GM19372 (cell line): ENCODE measurements around the gene LRRTM4.

Experiments used
- ATAC-seq: cut with Tn5 transposase; IDR thresholded peaks from one replicate; pipeline ENCODE4 v1.9.1; 2021; ENCODE audit warnings: mild to moderate bottlenecking, low read depth, moderate library complexity; ENCODE audit not compliant: unreplicated experiment

The LRRTM4 gene

GRCh38 chr2:76938153-76938552 lies 584.0 kb downstream of the LRRTM4 start:
- ATAC-seq = no peak

DNA sequence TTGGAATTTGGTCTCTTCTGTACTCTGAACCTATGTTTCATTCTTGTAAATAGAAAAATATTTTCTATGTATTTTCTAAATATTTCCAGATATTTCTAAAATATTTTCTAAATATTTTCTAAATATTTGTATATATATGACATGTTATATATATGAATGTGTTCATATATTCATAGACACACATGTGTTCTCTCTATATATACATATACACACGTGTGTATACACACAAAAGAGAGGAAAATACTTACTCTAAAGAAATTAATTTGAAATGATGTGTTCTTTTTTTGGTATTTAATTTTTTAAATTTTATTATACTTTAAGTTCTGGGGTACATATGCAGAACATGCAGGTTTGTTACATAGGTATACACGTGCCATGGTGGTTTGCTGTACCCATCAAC lies 589.6 kb downstream of the LRRTM4 start:
- ATAC-seq = no peak

DNA sequence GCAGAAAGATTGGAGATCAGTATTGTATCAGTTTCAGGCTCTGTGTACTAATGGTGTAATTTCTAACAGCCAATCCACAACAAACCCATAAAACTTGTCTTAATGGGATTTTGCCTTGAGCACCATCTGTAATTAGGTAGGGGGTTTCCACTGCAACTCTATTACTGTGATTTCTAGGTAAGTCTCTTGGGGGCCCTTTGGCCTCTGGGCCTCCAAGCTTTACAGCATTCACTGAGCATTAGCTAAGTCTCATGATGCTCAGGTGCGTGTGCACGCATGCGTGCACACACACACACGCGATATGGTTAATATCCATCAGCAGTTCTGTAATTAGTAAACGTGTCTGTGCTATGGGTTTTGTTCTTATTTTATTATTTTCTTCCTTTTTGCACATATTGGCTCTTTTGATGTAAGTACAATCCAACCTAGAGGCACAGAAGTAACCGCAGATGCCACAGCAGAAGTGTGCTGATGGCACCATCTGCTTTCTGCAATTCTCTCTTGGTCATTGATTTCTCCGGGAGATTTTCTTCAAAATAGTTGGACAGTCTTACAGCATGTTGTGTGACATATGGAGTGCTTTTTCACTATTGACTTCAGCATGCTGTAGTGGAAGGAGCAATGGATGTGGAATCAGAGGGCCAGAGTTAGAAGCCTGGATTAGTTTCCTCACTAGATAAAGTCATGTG lies 592.0 kb downstream of the LRRTM4 start:
- ATAC-seq = no peak

GRCh38 chr2:76928026-76928425 lies 594.1 kb downstream of the LRRTM4 start:
- ATAC-seq = no peak

- ATAC-seq = no peak
Measured at GRCh38 chr2:76921006-76921405, 601.2 kb downstream of the LRRTM4 start.

DNA sequence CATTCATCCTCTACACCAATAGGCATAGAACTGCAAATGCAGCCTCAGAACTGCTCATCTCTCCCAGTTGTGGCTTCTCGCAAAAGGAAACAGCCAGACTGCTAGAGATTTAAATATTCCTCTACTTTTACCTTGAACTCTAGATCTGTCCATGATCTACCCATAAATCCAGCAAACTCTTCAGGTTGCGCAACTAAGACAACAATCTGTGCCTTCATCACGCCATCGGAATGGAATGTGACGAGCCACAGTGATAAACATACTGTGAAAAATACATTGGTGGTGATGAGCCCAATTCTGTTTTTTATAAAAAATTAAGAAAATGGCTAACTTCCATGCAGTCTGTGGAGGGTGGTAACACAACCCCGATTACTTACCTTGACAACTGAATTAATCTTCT lies 626.7 kb downstream of the LRRTM4 start:
- no peak for ATAC-seq

GRCh38 chr2:76870581-76870980 lies 651.6 kb downstream of the LRRTM4 start:
- ATAC-seq = no peak

- no peak for ATAC-seq
Measured at GRCh38 chr2:76870011-76870410, 652.2 kb downstream of the LRRTM4 start.

DNA sequence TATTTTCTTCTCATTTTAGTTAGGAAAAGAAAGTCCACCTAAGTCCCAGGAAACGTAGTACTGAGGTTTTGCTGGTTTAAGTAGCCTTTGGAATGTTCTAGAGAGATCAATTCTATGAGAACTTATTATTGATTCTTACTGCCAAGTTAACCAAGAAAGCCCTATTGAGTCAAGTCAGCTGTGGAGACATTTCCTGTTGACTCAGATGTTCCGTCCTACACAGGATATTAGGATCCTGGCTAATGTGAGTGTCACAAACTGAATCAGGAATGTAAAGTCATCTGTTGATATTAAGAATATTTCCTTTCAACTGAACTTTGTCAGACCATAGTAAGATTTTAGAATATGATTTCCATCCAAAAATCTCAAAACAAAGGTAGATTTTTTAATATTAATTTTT lies 654.3 kb downstream of the LRRTM4 start:
- no peak for ATAC-seq

DNA sequence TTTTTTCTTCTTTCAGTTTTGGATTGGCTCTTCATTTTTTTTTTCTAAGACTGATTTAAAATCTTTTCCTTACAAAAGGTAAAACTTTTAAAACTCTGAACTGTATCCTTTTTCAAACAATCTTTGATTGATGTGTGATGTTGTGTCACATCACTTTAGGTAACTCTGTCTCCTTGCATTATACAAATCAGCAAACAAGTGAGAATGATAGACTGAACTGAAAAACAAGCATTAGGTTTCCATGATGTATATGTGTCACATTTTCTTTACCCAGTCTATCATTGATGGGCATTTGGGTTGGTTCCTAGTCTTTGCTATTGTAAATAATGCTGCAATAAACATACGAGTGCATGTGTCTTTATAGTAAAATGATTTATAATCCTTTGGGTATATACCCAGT lies 655.7 kb downstream of the LRRTM4 start:
- no peak for ATAC-seq

GRCh38 chr2:76862901-76863300 lies 659.3 kb downstream of the LRRTM4 start:
- no peak for ATAC-seq

DNA sequence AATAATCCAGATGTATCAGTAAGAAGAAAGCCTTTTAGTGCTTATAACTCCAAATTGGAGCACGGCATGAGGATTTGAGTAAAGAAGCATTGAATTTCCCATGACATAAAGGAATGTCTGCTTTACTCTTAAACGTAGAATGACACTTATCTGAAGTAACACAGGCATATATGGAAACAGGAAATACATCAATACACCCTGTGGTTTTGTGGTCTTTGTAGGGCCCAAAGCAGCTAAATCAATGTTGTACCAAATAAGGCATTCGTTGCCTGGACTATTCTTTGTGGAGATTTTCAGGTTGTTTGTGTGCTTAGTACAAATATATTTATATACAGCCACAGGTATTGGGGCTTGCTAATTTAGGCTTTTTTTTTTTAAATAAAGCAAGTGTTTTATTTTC lies 660.5 kb downstream of the LRRTM4 start:
- ATAC-seq = no peak

- ATAC-seq = no peak
Measured at GRCh38 chr2:76851000-76851399, 671.2 kb downstream of the LRRTM4 start.

DNA sequence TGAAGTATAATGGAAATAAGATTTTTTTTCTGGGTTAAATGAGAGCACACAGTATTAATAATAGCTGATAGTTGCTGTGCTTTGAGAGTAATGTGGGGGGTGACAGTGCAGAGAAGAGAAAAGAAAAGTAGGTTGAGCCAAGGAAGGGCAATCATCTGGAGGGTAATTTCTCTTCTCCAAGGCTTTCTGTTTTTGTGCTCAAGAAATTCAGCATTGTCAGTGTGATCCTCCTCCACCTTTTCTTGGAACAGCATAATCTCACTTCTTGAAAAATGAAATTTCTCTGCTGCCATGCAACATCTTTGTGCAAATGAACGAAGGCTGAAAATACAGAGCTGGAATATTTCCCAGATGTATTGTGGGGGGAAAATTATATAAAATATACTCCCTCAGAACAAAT lies 673.1 kb downstream of the LRRTM4 start:
- ATAC-seq = no peak

- ATAC-seq = no peak
Measured at GRCh38 chr2:76839826-76840225, 682.4 kb downstream of the LRRTM4 start.

DNA sequence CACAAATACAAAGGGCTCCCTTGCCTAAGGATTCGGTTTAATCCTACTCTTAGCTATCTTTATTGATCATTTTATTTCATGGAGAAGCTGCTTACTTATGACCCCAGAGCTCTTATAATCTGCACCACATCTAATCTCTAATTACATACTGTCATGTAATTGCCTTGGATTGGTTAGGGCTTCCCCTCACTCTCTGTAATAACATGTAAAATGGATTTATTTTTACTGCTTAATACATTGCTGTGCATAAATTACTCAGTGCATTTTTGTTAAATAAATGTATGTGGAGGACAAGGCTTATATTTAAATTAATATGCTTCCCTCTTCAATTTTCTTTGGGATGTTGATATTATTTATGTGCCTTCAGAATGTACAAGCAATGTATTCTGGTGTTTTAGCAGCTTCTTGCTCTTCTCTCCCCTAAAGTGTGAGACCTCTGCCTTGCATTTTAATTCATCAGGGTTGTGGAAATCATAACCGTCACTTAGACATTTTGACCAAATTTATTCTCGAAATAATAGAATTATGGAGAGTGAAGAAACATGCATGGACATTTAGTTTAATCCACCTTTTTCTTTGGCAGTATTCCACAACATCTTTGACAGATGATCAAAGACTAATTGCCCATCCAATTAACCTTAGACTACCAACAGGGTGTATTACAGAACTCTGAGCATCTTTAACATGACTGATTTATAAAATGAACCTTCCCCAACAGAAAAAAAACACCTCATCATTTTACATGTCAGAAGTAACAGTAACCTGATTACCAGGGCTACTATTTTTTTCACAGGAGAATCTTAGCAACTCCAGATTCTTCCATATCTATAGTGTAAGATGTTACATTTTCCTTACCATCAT lies 692.6 kb downstream of the LRRTM4 start:
- no peak for ATAC-seq

- no peak for ATAC-seq
Measured at GRCh38 chr2:76826691-76827090, 695.5 kb downstream of the LRRTM4 start.

DNA sequence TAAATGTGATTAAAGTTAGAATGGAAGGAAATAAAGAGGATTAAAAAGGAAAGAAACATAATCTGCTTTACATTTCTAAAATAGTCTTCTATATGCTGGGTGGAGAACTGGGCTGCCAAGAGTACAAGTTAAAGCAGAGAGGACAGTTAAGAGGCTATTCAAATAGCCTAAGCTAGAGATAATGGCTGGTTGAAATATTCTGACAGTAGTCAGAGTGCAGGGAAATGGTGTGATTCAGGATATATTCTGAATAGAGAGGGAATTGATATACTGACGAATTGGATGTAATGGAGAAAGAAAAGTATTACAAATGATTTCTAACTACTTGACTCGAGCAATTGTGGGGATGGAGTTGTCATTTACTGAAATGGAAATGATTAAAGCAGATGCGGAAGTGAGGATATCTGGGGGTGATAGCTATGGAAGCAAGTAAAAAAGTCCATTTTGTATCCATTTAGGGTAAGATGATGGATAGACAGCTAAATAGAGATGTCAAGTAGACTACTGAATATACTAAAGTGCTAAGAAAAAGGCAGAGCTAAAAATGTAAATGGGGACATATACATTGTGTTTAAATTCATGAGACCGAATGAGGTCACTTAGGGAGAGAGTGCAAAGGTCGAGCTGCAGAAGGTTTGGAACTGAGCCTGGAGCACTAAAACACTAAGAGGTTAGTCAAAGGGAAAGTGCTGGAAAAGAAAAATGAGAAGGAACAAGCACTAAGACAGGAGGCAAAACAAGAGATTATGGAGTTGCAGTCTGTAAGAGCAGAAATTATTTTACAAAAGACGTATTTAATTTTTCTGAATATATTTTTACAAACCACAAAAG lies 696.8 kb downstream of the LRRTM4 start:
- ATAC-seq = no peak

DNA sequence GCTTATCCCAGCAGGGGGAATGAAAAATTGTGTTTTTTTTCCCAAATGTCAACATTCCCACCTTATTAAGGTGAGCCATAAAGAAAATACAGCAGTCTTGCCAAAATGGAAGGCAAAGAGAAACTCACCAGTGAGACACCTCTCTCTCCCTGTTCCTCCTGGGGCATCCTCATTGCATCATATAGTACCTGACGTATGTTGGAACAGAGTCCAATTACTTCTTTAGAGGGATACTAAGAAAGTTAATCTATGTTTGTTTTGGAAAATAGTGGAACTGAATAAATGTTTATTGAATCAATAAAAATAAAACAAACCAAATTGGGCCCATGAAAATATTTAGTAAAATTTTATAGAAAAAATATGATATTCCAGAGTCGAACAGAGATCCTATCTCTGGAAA lies 700.4 kb downstream of the LRRTM4 start:
- no peak for ATAC-seq

DNA sequence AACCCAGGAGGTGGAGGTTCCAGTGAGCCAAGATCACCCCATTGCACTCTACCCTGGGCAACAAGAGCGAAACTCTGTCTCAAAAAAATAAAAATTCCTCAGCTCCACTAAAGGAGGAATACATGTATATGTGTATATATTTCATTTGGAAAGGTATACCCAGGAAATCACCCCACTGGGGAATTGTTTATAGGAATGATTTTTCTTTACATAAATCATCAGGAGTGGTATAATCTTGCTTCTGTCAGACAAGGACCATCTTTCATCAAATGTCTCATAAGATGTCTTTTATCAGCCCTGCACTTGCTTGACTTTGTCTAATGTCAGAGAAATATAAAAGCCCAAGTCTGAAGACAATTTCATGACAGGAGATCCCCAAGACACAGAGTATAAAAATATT lies 709.1 kb downstream of the LRRTM4 start:
- no peak for ATAC-seq

GRCh38 chr2:76812156-76812555 lies 710.0 kb downstream of the LRRTM4 start:
- no peak for ATAC-seq
